HG03354 (cell line): ENCODE measurements around the gene LMO2.
A peak's percentile ranks its signal among the peaks of the same experiment; 100 is the strongest.

Experiments
- ATAC-seq: cut with Tn5 transposase; IDR thresholded peaks from one replicate; pipeline ENCODE4 v1.9.1; 2021; ENCODE audit warnings: mild to moderate bottlenecking; ENCODE audit not compliant: unreplicated experiment, poor library complexity, severe bottlenecking

The LMO2 gene

GRCh38 chr11:33892906-33893594, 1.2 kb upstream of the LMO2 start:
- no peak for ATAC-seq

GRCh38 chr11:33889821-33890378, 2.0 kb downstream of the LMO2 start:
- no peak for ATAC-seq

GRCh38 chr11:33889296-33889695, 2.6 kb downstream of the LMO2 start:
- no peak for ATAC-seq

GRCh38 chr11:33887886-33888285, 4.0 kb downstream of the LMO2 start:
- ATAC-seq = no peak

- no peak for ATAC-seq
These were observed 6.4 kb downstream of the LMO2 start for GRCh38 chr11:33885338-33886005.

- no peak for ATAC-seq
These were observed 7.3 kb downstream of the LMO2 start for GRCh38 chr11:33884601-33885000.

- no peak for ATAC-seq
These were observed 7.8 kb downstream of the LMO2 start for GRCh38 chr11:33884035-33884434.

GRCh38 chr11:33881651-33882503, 10.0 kb downstream of the LMO2 start:
- ATAC-seq = no peak

GRCh38 chr11:33880979-33881378, 10.9 kb downstream of the LMO2 start:
- no peak for ATAC-seq

- no peak for ATAC-seq
These were observed 12.5 kb downstream of the LMO2 start for GRCh38 chr11:33879375-33879774.

GRCh38 chr11:33877038-33877437, 14.8 kb downstream of the LMO2 start:
- no peak for ATAC-seq

- ATAC-seq = no peak
These were observed 16.1 kb downstream of the LMO2 start for GRCh38 chr11:33875621-33876294.

GRCh38 chr11:33874910-33875490, 16.9 kb downstream of the LMO2 start:
- no peak for ATAC-seq

GRCh38 chr11:33874433-33874832, 17.4 kb downstream of the LMO2 start:
- ATAC-seq = no peak

- ATAC-seq = peak; percentile 58
These were observed 22.1 kb downstream of the LMO2 start for GRCh38 chr11:33869481-33870422.

- ATAC-seq = peak; percentile 27
These were observed 23.0 kb downstream of the LMO2 start for GRCh38 chr11:33868647-33869461.

- no peak for ATAC-seq
These were observed 23.8 kb downstream of the LMO2 start for GRCh38 chr11:33867996-33868646.
